Mesendoderm (in vitro differentiated cells): ENCODE results near the gene ACP2.
A peak's percentile ranks its signal among the peaks of the same experiment; 100 is the strongest.

Experiments used
- DNase-seq: peaks from one replicate; pipeline ENCODE4 v3.0.0; 2013
- H2AK5ac ChIP-seq: 2 replicates; pipeline ENCODE4 v1.6.1; 2013; ENCODE audit warnings: low read length, inconsistent platforms
- H2BK120ac ChIP-seq: 2 replicates; pipeline ENCODE4 v1.6.1; 2013; ENCODE audit warnings: low read depth, mild to moderate bottlenecking, low read length, moderate library complexity, mixed read lengths
- H2BK15ac ChIP-seq: replicated peaks from 2 replicates; pipeline ENCODE4 v1.6.1; 2013; ENCODE audit warnings: low read depth, mild to moderate bottlenecking, moderate library complexity
- H2BK5ac ChIP-seq: 2 replicates; pipeline ENCODE4 v1.6.1; 2013; ENCODE audit warnings: low read length, inconsistent platforms
- H3K18ac ChIP-seq: 2 replicates; pipeline ENCODE4 v1.6.1; 2013; ENCODE audit warnings: mild to moderate bottlenecking, low read length, mixed read lengths
- H3K23ac ChIP-seq: one replicate; pipeline ENCODE4 v1.6.1; 2013; ENCODE audit warnings: low read length
- H3K27ac ChIP-seq: 2 replicates; pipeline ENCODE4 v1.5.1; 2013; ENCODE audit warnings: low read depth, mild to moderate bottlenecking, inconsistent platforms, low read length, moderate library complexity
- H3K27me3 ChIP-seq: 2 replicates; pipeline ENCODE4 v1.6.1; 2013; ENCODE audit warnings: low read length, control low read depth, mild to moderate bottlenecking, inconsistent platforms; ENCODE audit not compliant: insufficient read depth, poor library complexity
- H3K36me3 ChIP-seq: 2 replicates; pipeline ENCODE4 v1.6.1; 2013; ENCODE audit warnings: low read length, inconsistent platforms; ENCODE audit not compliant: control insufficient read depth, insufficient read depth
- H3K4ac ChIP-seq: one replicate; pipeline ENCODE4 v1.6.1; 2013; ENCODE audit warnings: low read depth, mild to moderate bottlenecking, low read length, moderate library complexity
- H3K4me1 ChIP-seq: 2 replicates; pipeline ENCODE4 v1.6.1; 2013; ENCODE audit warnings: low read depth, low read length, inconsistent platforms; ENCODE audit not compliant: control insufficient read depth
- H3K4me2 ChIP-seq: 2 replicates; pipeline ENCODE4 v1.6.1; 2013; ENCODE audit warnings: low read length
- H3K4me3 ChIP-seq: 2 replicates; pipeline ENCODE4 v1.5.1; 2013; ENCODE audit warnings: mild to moderate bottlenecking, low read length
- H3K56ac ChIP-seq: one replicate; pipeline ENCODE4 v1.6.1; 2013; ENCODE audit warnings: low read length
- H3K79me1 ChIP-seq: 2 replicates; pipeline ENCODE4 v1.6.1; 2013; ENCODE audit warnings: low read length, inconsistent platforms
- H3K79me2 ChIP-seq: 2 replicates; pipeline ENCODE4 v1.6.1; 2013; ENCODE audit warnings: mild to moderate bottlenecking, low read length; ENCODE audit not compliant: control insufficient read depth, insufficient read depth
- H3K9ac ChIP-seq: 2 replicates; pipeline ENCODE4 v1.6.1; 2013; ENCODE audit warnings: low read length, inconsistent platforms
- H4K5ac ChIP-seq: one replicate; pipeline ENCODE4 v1.6.1; 2013; ENCODE audit warnings: low read length
- H4K8ac ChIP-seq: one replicate; pipeline ENCODE4 v1.6.1; 2013; ENCODE audit warnings: low read depth, mild to moderate bottlenecking, control low read depth, low read length, moderate library complexity
- WGBS: extraction: QIAGEN DNeasy Blood & Tissue Kit; methylation state at CpG from one replicate; pipeline ENCODE4 v1.1.7; 2013; ENCODE audit warnings: low lambda C conversion rate, missing lambda C conversion rate; ENCODE audit not compliant: insufficient coverage; ENCODE audit errors: extremely low coverage; 5-methylcytosine and 5-hydroxymethylcytosine counted together

The ACP2 gene

DNA sequence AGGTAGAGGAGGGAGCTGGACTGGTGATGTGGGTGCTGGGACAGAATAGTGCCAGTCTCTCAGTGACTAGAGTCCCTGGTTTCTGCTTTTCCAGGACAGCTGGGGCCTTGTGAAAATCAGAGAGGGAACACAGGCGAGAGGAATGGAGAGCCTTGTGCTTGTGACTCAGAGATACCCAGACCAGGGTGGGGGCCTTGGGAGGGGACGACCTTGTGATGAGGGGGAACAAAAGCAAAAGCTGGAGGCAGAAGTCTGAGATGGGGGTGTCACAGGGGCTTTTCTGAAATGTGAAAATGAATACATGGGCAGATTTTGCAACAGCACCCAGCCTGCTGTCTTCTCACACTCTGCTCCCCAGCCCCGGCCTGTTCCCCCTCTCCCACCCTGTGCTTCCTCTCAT is 5.8 kb upstream of the ACP2 start:
- H3K27me3 ChIP-seq: no peaks in the 10 kb centered on the region
- H3K4me1 ChIP-seq: peaks cover 6% of the 10 kb centered on the region
- no peak for DNase-seq
- peaks cover 4% of the 10 kb centered on the region for H3K79me1 ChIP-seq
- no peak overlapping the region for H3K4me2 ChIP-seq
- no peak overlapping the region for H3K18ac ChIP-seq
- H4K5ac ChIP-seq: no peak overlapping the region
- H4K8ac ChIP-seq: no peak overlapping the region
- no peak overlapping the region for H3K4ac ChIP-seq
- H3K79me2 ChIP-seq: peaks cover 3% of the 10 kb centered on the region
- no peak overlapping the region for H2BK15ac ChIP-seq
- H3K36me3 ChIP-seq: no peaks in the 10 kb centered on the region
- no peak overlapping the region for H3K27ac ChIP-seq
- H3K4me3 ChIP-seq: no peak overlapping the region
- H3K23ac ChIP-seq: no peak overlapping the region
- no peak overlapping the region for H3K56ac ChIP-seq
- no CpG with 5 or more reads among the region's 3 CpGs for WGBS
- no peak overlapping the region for H2BK5ac ChIP-seq
- H3K9ac ChIP-seq: no peak overlapping the region
- no peak overlapping the region for H2AK5ac ChIP-seq
- H2BK120ac ChIP-seq: no peak overlapping the region

DNA sequence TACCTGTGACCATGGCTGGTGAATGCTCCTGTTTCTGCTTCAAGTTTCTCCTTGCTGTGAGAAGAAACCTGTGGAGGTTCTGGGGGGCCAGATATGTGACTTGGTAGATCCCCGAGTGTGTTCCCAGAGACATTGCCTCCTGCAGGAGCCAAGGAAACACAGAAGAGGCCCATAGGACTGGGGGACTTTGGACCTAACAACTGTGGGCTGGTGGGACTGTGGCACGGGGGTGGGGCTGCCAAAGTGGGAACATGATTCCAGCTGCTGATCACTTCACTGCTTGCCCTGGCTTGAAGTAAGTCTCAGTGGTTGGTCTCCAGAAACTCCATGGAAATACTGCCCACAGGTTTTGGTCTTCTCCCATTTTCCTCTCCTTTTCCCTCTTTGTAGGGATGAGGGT is 5.0 kb upstream of the ACP2 start:
- Histone ChIP-seq H3K4ac (no peak overlapping the region), H2BK5ac (no peak overlapping the region), H2BK15ac (no peak overlapping the region), H3K79me1 (peaks cover 7% of the 10 kb centered on the region), H3K9ac (no peak overlapping the region), H3K4me1 (peaks cover 7% of the 10 kb centered on the region), H3K79me2 (peaks cover 4% of the 10 kb centered on the region), H3K36me3 (no peaks in the 10 kb centered on the region), H3K18ac (no peak overlapping the region), H3K4me2 (no peak overlapping the region), H2AK5ac (no peak overlapping the region), H3K4me3 (no peak overlapping the region), H3K27me3 (no peaks in the 10 kb centered on the region), H4K5ac (no peak overlapping the region), H3K56ac (no peak overlapping the region), H2BK120ac (no peak overlapping the region), H3K27ac (no peak overlapping the region), H4K8ac (no peak overlapping the region), H3K23ac (no peak overlapping the region)
- WGBS: no CpG with 5 or more reads among the region's 2 CpGs
- DNase-seq: no peak

DNA sequence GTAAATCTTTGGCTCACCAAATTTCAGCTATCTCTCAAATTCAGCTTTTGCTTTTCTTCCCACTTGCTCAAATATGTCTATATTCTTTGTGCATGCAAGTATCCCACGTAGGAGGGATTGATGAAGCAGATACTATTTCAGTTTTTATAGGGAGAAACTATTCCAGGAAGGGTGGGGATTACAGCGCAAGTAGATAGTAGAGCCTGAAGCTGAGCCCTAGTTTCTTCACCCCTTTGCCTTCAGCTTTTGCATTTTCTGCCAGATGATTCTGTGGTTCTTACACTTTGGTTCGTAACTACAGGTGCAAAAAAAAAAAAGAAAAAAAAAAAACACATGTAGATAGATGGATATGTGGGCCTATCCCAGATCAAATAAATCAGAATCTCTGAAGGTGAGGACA is 3.1 kb upstream of the ACP2 start:
- Histone ChIP-seq H3K79me1 (peaks cover 11% of the 10 kb centered on the region), H3K23ac (no peak overlapping the region), H3K27ac (no peak overlapping the region), H3K27me3 (no peaks in the 10 kb centered on the region), H4K8ac (no peak overlapping the region), H2BK120ac (no peak overlapping the region), H4K5ac (no peak overlapping the region), H2BK15ac (no peak overlapping the region), H3K4me2 (no peak overlapping the region), H3K4ac (no peak overlapping the region), H3K18ac (no peak overlapping the region), H2AK5ac (no peak overlapping the region), H3K56ac (no peak overlapping the region), H3K9ac (no peak overlapping the region), H3K79me2 (peaks cover 4% of the 10 kb centered on the region), H3K4me1 (peaks cover 5% of the 10 kb centered on the region), H3K4me3 (no peak overlapping the region), H3K36me3 (no peaks in the 10 kb centered on the region), H2BK5ac (no peak overlapping the region)
- DNase-seq: no peak
- WGBS: no CpG with 5 or more reads among the region's 3 CpGs

DNA sequence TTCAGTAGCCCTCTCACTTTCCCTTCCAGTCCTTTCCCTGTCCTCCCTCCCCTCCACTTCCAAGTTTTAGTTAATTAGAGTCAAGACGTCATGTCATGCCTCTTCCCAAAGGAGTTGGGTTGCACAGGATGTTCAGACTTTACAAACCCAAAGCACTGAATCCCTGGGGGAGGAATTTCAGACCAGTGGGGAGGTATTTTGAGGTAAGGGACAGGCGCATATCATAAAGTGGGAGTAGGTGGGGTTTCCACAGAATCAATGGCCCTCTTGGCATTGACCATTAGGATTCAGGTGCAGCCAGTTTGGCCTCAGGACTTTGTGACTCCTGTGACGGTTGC is 733 bp upstream of the ACP2 start:
- no peak overlapping the region for H2BK15ac ChIP-seq
- no peak overlapping the region for H3K4ac ChIP-seq
- H3K79me2 ChIP-seq: peaks cover 4% of the 10 kb centered on the region
- H3K4me2 ChIP-seq: peak overlapping the region; percentile 96
- peaks cover 11% of the 10 kb centered on the region for H3K79me1 ChIP-seq
- no peak overlapping the region for H2BK5ac ChIP-seq
- no peak overlapping the region for H3K23ac ChIP-seq
- no peak for DNase-seq
- no peak overlapping the region for H3K27ac ChIP-seq
- peak overlapping the region; percentile 93 for H3K56ac ChIP-seq
- H3K18ac ChIP-seq: no peak overlapping the region
- H2BK120ac ChIP-seq: no peak overlapping the region
- peak overlapping the region; percentile 75 for H3K4me3 ChIP-seq
- no CpG with 5 or more reads among the region's 3 CpGs for WGBS
- H3K27me3 ChIP-seq: no peaks in the 10 kb centered on the region
- H3K9ac ChIP-seq: peak overlapping the region; percentile 83
- no peak overlapping the region for H4K8ac ChIP-seq
- H3K36me3 ChIP-seq: no peaks in the 10 kb centered on the region
- H3K4me1 ChIP-seq: peaks cover 5% of the 10 kb centered on the region
- H2AK5ac ChIP-seq: no peak overlapping the region
- no peak overlapping the region for H4K5ac ChIP-seq

DNA sequence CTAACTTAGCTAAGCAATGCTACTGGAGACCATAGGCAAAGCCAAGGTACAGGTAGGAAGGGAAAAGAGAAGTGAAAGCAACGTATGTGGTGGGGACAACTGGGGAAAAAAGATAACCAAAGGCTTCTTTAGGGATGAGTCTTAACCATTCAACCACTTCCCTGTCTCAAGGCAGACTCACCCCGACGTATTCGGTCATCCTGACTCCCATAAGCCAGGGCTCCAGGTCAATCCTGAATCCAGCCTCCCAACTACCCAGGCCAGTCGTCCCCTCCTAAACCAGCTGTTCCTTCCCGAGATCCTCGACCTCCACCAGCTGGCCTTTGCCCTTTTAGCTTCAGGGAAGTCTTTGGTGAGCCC is 330 bp downstream of the ACP2 start:
- H3K4me1 ChIP-seq: peaks cover 5% of the 10 kb centered on the region
- H3K4ac ChIP-seq: peak overlapping the region; percentile 41
- no peak overlapping the region for H4K8ac ChIP-seq
- peak overlapping the region; percentile 74 for H3K4me3 ChIP-seq
- H2BK15ac ChIP-seq: no peak overlapping the region
- H3K36me3 ChIP-seq: no peaks in the 10 kb centered on the region
- no CpG with 5 or more reads among the region's 7 CpGs for WGBS
- H4K5ac ChIP-seq: no peak overlapping the region
- H3K4me2 ChIP-seq: peak overlapping the region; percentile 83
- H2BK120ac ChIP-seq: no peak overlapping the region
- peaks cover 4% of the 10 kb centered on the region for H3K79me2 ChIP-seq
- no peaks in the 10 kb centered on the region for H3K27me3 ChIP-seq
- DNase-seq: no peak
- H3K9ac ChIP-seq: peak overlapping the region; percentile 83
- no peak overlapping the region for H2BK5ac ChIP-seq
- no peak overlapping the region for H3K27ac ChIP-seq
- no peak overlapping the region for H2AK5ac ChIP-seq
- no peak overlapping the region for H3K18ac ChIP-seq
- H3K79me1 ChIP-seq: peaks cover 9% of the 10 kb centered on the region
- no peak overlapping the region for H3K23ac ChIP-seq
- peak overlapping the region; percentile 93 for H3K56ac ChIP-seq

DNA sequence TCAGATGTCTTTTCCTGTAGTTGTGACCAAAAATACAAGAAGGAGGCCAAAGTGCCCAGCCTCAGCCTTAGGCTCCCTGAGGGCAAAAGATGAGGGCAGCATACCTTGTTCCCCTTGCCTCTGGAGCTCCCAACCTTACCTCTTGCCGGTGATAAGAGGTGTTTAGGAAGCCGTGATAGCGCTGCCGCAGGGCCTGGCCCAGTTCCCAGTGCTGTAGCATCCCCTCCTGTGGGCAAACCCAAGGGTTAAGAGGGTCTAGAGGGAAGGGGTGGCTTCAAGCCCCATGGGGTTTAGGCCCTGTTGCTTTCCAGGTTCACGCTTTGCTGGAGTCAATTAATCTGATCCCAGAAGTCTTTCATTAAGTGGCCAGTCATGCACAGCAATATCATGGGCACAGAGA is 1.1 kb downstream of the ACP2 start:
- Histone ChIP-seq H3K4me2 (peak overlapping the region; percentile 83), H3K18ac (no peak overlapping the region)
- no CpG with 5 or more reads among the region's 5 CpGs for WGBS

More for the DNA sequence above, 1.1 kb downstream of the ACP2 start:
- Histone ChIP-seq H2BK5ac (no peak overlapping the region), H3K23ac (no peak overlapping the region), H3K79me1 (peaks cover 9% of the 10 kb centered on the region), H2AK5ac (no peak overlapping the region), H3K27me3 (no peaks in the 10 kb centered on the region), H3K4me1 (peaks cover 5% of the 10 kb centered on the region), H3K27ac (no peak overlapping the region), H3K4me3 (no peak overlapping the region), H3K36me3 (no peaks in the 10 kb centered on the region), H4K5ac (no peak overlapping the region), H2BK120ac (no peak overlapping the region), H3K9ac (no peak overlapping the region), H3K4ac (no peak overlapping the region), H4K8ac (no peak overlapping the region), H3K79me2 (peaks cover 4% of the 10 kb centered on the region), H2BK15ac (no peak overlapping the region), H3K56ac (peak overlapping the region; percentile 93)
- DNase-seq: no peak
